ENCODE data around the gene CARS2.
A peak's percentile ranks its signal among the peaks of the same experiment; 100 is the strongest.

The CARS2 gene

DNA sequence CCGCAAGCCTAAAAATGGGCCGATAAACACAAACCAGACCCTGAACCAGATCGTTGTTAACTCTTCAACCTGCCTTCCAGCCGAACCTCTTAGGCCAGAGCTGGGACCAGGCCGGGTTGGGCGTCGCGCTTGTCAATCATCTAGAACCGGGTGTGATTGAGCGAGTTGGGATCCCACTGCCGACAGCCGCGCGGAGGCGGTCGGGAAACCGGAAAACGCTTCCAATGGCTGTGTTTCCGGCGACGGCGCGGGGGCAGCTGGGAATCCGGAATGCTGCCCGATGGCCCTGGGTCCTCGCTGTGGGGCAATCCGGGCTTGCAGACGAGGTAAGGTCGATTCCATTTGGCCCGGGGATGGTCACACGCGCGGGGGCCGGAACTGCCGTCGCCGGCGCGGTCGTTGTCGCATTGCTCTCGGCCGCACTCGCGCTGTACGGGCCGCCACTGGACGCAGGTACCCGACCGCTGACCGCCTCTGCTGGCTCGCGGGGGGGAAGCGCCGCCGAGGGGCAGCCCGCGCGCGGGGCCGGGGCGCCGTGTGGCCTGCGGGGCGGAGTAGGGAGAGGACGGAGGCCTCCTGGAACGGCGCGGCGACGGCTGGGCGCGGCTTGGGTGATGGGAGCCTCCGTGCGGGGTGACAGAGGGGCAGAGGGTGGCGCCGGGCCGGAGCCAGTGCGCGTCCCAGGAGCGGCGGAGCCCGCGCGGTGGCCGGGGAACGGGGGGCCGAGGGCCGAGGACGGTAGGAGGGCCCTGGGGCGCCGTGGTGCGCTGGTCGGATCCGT is 90.4 kb downstream of the CARS2 start, which contains the start of gene NAXD:
TSS of gene NAXD (plus strand) at position 224 of the 781 bp plus-strand sequence. CDS start at position 281, 57 bp downstream.
- DNase-seq: peak; percentile 97

DNA sequence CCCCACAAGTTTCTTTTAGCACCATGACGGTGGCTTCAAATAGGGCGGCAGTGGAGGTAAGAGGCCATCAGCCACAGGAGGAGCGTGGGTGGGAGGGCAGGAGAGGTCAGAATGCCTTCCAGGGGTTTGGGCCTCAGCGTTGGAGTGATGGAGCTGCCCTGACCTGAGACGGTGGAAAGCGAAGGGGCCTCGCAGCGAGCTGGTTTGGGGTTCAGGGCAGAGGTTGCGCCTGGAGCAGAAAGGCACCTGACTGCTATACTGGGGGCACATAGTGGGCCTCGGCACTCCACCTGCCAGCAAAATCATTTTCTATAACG is 91.0 kb downstream of the CARS2 start:
- no peak for DNase-seq

DNA sequence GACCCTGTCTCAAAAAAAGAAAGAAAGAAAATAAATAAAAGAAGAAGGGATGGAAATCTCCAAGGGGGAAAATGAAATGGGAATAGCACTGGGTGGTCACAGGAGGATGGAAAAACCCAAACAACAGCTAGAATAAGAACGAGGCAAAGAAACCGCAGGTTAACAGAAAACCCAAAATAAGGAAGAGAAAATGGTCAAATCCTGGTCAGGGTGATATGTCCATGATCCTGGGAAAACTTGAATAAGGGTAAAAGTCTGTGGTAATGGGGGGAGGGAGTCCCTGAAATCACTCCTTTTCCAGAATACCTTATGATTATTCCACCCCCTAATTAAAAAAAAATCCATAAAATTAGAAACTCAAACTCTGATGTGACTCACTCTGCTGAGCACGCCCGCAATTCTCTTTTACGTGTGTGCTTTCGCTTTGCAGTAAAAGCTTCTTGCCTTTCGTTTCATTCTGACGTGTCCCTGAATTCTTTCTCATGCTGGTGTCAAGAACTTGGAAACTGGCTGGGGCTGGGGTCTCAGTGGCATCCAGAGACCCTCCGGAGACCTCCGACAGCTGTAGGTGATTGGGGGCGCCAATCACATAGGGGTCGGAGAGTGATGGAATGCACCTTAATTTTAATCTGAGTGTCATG is 94.8 kb downstream of the CARS2 start:
- peak; percentile 45 for DNase-seq

DNA sequence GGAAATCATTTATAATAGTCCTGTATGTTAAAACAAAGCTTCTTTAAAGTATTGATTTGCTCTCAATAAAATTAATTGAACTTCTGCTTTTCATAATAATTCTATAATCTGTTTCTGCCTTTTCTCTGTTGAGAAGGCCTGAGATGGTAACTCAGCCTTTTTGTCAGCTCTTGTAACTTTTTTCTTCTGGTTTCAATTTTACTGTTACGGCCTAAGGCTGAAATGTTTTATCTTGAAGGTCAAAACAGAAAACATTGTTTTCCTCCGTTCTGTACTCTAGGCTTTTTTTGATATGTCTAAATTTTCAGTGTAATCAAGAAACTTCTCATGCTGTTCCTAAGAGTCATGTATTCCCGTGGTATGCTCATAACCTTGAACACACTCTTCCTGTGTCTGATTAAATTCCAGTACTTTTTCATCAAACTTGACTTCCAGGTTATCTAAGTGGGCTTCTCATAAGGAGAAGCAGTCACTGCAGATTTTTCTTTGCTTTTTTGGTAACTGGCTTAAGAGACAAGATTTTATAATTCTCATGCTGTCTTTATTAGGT is 98.2 kb downstream of the CARS2 start:
- DNase-seq: no peak

DNA sequence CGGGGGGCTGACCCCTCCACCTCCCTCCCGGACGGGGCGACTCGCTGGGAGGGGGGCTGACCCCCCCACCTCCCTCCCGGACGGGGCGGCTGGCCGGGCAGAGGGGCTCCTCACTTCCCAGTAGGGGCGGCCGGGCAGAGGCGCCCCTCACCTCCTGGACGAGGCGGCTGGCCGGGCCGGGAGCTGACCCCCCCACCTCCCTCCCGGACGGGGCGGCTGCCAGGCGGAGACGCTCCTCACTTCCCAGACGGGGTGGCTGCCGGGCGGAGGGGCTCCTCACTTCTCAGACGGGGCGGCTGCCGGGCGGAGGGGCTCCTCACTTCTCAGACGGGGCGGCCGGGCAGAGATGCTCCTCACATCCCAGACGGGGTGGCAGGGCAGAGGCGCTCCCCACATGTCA is 99.6 kb downstream of the CARS2 start:
- peak; percentile 1 for DNase-seq

DNA sequence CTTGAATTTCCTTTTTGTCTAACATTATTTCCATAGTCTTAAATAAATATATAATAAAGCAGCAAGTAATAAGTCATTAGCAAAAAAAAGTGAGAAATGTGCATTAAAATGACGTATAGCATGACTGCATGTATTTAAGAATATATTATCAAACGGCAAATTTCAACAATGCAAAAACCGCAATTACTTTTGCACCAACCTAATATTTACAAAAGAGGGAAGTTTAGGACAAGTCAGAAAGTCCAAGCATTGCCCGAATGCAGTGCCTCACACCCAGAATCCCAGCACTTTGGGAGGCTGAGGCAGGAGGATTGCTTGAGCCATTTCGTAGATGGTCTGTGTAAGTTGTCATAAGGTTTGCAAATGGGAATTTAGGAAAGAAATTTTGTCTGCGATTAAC is 100.8 kb downstream of the CARS2 start:
- DNase-seq: peak; percentile 4

DNA sequence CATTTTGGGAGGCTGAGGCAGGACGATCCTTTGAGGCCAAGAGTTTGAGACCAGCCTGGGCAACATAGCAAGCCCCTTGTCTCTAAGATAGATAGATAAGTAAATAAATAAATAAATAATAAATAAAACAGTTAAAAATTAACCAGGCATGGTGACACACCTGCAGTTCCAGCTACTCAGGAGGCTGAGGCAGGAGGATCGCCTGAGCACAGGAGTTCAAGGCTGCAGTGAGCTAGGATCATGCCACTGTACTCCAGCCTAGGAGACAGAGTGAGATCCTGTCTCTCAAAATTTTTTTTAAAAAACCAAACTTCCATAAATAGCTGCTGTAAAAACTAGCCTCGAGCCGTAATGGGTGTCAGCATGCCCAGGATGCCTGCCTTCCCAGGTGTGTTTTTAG is 104.9 kb downstream of the CARS2 start:
- no peak for DNase-seq

DNA sequence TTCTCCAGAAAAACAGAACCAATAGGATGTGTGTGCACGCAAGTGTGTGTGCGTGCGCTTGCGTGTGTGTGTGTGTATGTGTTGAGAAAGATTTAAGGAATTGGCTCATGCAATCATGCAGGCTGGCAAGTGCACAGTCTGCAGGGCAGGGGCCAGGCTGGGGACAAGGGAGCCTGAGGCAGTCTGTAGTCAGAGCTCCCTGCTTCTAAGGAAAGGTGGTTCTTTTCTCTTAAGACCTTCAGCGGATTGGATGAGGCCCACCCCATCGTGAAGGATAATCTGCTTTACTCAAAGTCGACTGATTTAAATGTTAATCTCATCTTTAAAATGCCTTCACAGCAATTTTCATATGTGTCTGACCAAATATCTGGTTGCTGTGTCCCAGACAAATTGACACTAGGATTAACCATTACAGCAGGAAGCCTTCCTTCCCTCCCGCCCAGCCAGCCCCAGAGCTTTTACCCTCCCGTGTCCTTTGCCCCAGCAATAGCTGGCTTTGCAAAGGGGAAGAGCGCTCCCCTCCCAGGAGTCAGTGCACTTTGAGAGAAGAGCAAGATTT is 105.6 kb downstream of the CARS2 start:
- DNase-seq: peak; percentile 75

DNA sequence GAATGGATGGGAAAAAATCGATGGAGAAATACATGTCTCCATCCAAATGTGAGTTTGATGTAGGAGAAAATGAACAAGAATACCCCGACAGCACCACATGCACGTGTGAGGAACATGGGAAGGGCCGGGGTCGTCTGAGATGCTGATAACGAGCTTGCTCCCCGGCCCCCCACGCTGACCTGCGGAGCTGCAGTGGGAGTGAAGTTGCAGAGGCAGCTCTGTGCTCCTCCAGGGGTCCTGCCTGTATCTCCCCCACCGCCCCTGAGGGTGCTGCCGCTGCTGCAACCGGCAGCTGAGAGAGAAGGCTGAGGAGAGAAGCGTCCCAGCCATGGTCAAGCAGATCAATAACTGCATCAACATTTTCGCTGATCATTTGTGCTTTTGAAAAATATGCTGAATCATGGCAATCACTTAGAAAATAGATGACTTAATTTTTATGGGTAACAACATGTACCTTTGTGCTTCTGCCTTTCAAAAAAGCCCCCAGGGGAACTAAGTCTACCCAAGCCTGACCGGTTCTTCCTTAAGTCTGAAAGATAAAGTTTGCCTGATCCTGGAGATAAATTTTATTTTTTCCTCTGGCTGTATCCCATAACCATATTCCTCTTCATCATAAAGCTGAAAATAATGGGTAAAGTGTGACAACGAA is 108.8 kb downstream of the CARS2 start:
- no peak for DNase-seq

DNA sequence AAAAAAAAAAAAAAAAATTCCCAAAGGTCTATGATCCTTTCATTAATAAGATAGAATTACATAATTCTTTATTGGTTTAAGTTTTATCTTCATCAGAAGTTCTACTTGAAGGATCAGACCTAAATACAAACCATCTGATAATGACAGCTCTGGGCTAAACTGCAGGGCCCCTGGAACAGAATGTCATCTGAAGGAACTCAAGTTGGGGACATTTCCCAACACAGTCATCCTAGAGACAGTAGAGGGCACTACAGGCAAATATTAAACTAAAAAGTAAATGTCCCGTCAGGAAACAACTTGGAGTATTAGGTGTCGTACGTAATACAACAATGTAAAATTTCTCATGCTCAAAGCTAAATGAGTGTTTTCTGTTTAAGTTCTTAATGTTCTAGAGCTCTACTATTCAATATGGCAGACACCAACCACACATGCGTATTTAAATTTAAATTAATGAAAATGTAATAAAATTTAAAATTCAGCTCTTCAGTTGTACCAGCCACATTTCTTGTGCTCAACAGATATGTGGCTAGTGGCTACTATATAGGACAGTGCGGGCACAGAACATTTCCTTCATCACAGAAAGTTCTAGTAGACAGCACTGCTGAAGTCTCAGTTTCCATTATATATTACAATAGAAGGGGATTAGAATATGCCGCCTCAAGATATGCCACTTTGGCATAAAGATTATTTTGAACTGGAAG is 112.3 kb downstream of the CARS2 start:
- no peak for DNase-seq

DNA sequence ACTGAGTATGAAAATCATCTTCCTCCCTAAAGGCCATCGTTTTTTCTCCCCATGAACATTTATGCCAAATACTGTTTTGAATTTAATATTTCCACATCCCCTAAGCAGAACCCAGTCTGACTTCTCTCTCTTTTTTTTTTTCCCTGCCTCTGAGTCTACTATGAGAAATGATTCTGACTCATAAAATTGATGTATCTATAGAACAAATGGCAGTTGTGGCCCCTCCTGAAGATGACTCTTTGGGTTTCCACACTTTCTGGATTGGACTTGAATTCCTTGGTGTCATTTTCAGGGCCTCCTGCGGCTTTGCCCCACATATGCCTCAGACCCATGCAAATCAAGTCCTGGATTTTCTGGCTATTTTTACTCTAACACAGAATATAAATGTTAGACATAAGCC is 113.3 kb downstream of the CARS2 start:
- no peak for DNase-seq

All from islet precursor cell (in vitro differentiated cells).